DMS 273 treated with DMSO at 0.1 percent for 48 hours (cell line): ENCODE data around the gene UBA52.
"Not testable (repeated sequence)": the region's sequence is repeated elsewhere in the genome, so short reads cannot be mapped to it uniquely, and the experiment has no call there.

Experiments used
- DNase-seq: peaks from one replicate; lab custom pipeline; 2025; lab: John Stamatoyannopoulos, UW

Gene UBA52

GRCh38 chr19:18593367-18594095 is 21.9 kb downstream of the UBA52 start:
- DNase-seq = no peak

- DNase-seq = no peak
These were observed 22.6 kb downstream of the UBA52 start for GRCh38 chr19:18594096-18594823.

GRCh38 chr19:18594824-18595373 is 23.2 kb downstream of the UBA52 start:
- no peak for DNase-seq

GRCh38 chr19:18595475-18595874 is 23.8 kb downstream of the UBA52 start:
- no peak for DNase-seq

GRCh38 chr19:18596752-18597157 is 25.1 kb downstream of the UBA52 start:
- DNase-seq = no peak

- DNase-seq = no peak
These were observed 26.4 kb downstream of the UBA52 start for GRCh38 chr19:18597809-18598660.

GRCh38 chr19:18599485-18599884 is 27.8 kb downstream of the UBA52 start:
- no peak for DNase-seq

- not testable (repeated sequence) for DNase-seq
These were observed 29.2 kb downstream of the UBA52 start for GRCh38 chr19:18600692-18601397.

- no peak for DNase-seq
These were observed 30.2 kb downstream of the UBA52 start for GRCh38 chr19:18601875-18602274.

GRCh38 chr19:18603255-18603957 is 31.7 kb downstream of the UBA52 start:
- DNase-seq = no peak

- DNase-seq = no peak
These were observed 32.5 kb downstream of the UBA52 start for GRCh38 chr19:18603958-18604819.

- no peak for DNase-seq
These were observed 33.1 kb downstream of the UBA52 start for GRCh38 chr19:18604820-18605159.

- DNase-seq = no peak
These were observed 33.5 kb downstream of the UBA52 start for GRCh38 chr19:18605196-18605545.

GRCh38 chr19:18605546-18606280 is 34.1 kb downstream of the UBA52 start:
- DNase-seq = no peak

GRCh38 chr19:18606281-18607225 is 34.9 kb downstream of the UBA52 start, which contains the start of gene CRLF1:
CRLF1 (minus strand) TSS chr19:18606799; CDS start chr19:18606656, 143 bp downstream.
- no peak for DNase-seq

GRCh38 chr19:18607226-18608101 is 35.8 kb downstream of the UBA52 start:
- DNase-seq = no peak

- no peak for DNase-seq
These were observed 36.6 kb downstream of the UBA52 start for GRCh38 chr19:18608102-18608804.
